Liver (tissue), 9 donors: ENCODE data around the gene GATA3. TPM values are rescaled to one million over a fixed set of nuclear protein-coding genes. Genes with fewer than 3 reads are reported as not detected.

Experiments
- DNase-seq: peaks from one replicate; pipeline ENCODE4 v3.0.0-alpha.2; 2017; ENCODE audit warnings: low spot score
- H3K27ac ChIP-seq, 2 donors: one replicate each; pipeline ENCODE4 v1.7.0; 2013; ENCODE audit warnings: inconsistent platforms in 2 of 2, low read length in 2 of 2, control low read depth in 1 of 2, low read depth in 1 of 2, mild to moderate bottlenecking in 1 of 2
- H3K27me3 ChIP-seq, 4 donors: one replicate each; pipeline versions ENCODE4 v1.6.1 to v1.7.0; 2013; ENCODE audit warnings: low read length in 3 of 4, inconsistent platforms in 1 of 4, mild to moderate bottlenecking in 1 of 4, moderate library complexity in 1 of 4; ENCODE audit not compliant: control insufficient read depth in 4 of 4, insufficient read depth in 4 of 4
- H3K36me3 ChIP-seq, 4 donors: one replicate each; pipeline versions ENCODE4 v1.6.1 to v1.7.0; 2013; ENCODE audit warnings: low read length in 3 of 4, mild to moderate bottlenecking in 3 of 4, low read depth in 1 of 4, moderate library complexity in 1 of 4; ENCODE audit not compliant: control insufficient read depth in 4 of 4, insufficient read depth in 3 of 4
- H3K4me1 ChIP-seq, 4 donors: one replicate each; pipeline versions ENCODE4 v1.6.1 to v1.7.0; 2013; ENCODE audit warnings: low read length in 3 of 4, mild to moderate bottlenecking in 3 of 4, moderate library complexity in 1 of 4; ENCODE audit not compliant: control insufficient read depth in 4 of 4, insufficient read depth in 4 of 4
- H3K4me3 ChIP-seq, 3 donors: one replicate each; pipeline versions ENCODE4 v1.6.1 to v1.7.0; 2013; ENCODE audit warnings: low read length in 3 of 3, control low read depth in 1 of 3, low read depth in 1 of 3, mild to moderate bottlenecking in 1 of 3
- H3K9ac ChIP-seq, 2 donors: one replicate each; pipeline ENCODE4 v1.7.0; 2013; ENCODE audit warnings: low read length in 2 of 2, mild to moderate bottlenecking in 2 of 2, moderate library complexity in 2 of 2, control low read depth in 1 of 2, low read depth in 1 of 2
- H3K9me3 ChIP-seq, 4 donors: one replicate each; pipeline versions ENCODE4 v1.6.1 to v1.7.0; 2013; ENCODE audit warnings: low read length in 3 of 4; ENCODE audit not compliant: control insufficient read depth in 4 of 4
- ATF3 ChIP-seq: IDR thresholded peaks from 2 replicates; pipeline ENCODE4 v1.6.1; 2016; ENCODE audit warnings: antibody characterized with exemption
- CTCF ChIP-seq: fragments of 150-350 bp; IDR thresholded peaks from 2 replicates; pipeline ENCODE4 v1.5.1; 2017; ENCODE audit warnings: improper control_type of control experiment, low read depth, low read length; ENCODE audit not compliant: missing input control
- EGR1 ChIP-seq, 2 donors: IDR thresholded peaks; 2 replicates each; pipeline ENCODE4 v1.6.1; 2016 to 2018; ENCODE audit warnings: antibody characterized with exemption in 2 of 2, low read depth in 2 of 2
- FOXA1 ChIP-seq: IDR thresholded peaks from 2 replicates; pipeline ENCODE4 v1.6.1; 2016; ENCODE audit warnings: antibody characterized with exemption
- FOXA2 ChIP-seq: IDR thresholded peaks from 2 replicates; pipeline ENCODE4 v1.6.1; 2016; ENCODE audit warnings: antibody characterized with exemption
- GABPA ChIP-seq, 2 donors: IDR thresholded peaks in 1 of 2; conservative IDR thresholded peaks in 1 of 2; 2 replicates each; pipeline ENCODE4 v1.6.1; 2016; ENCODE audit warnings: antibody characterized with exemption in 2 of 2, mild to moderate bottlenecking in 1 of 2, moderate library complexity in 1 of 2
- HNF4A ChIP-seq, 2 donors: conservative IDR thresholded peaks; 2 replicates each; pipeline ENCODE4 v1.6.1; 2016; ENCODE audit warnings: antibody characterized with exemption in 2 of 2, mild to moderate bottlenecking in 2 of 2
- JUND ChIP-seq, 2 donors: IDR thresholded peaks; 2 replicates each; pipeline ENCODE4 v1.6.1; 2016; ENCODE audit warnings: antibody characterized with exemption in 2 of 2
- MAX ChIP-seq: IDR thresholded peaks from 2 replicates; pipeline ENCODE4 v1.6.1; 2016; ENCODE audit warnings: antibody characterized with exemption
- NR2F2 ChIP-seq: IDR thresholded peaks from 2 replicates; pipeline ENCODE4 v1.6.1; 2016; ENCODE audit warnings: antibody characterized with exemption
- REST ChIP-seq: IDR thresholded peaks from 2 replicates; pipeline ENCODE4 v1.6.1; 2016; ENCODE audit warnings: antibody characterized with exemption, mild to moderate bottlenecking
- RXRA ChIP-seq, 2 donors: IDR thresholded peaks; 2 replicates each; pipeline ENCODE4 v1.6.1; 2017 to 2018; ENCODE audit warnings: antibody characterized with exemption in 2 of 2, mild to moderate bottlenecking in 1 of 2
- ZBTB33 ChIP-seq: IDR thresholded peaks from 2 replicates; pipeline ENCODE4 v1.6.1; 2016; ENCODE audit warnings: antibody characterized with exemption
- WGBS: extraction: QIAGEN DNeasy Blood & Tissue Kit; methylation state at CpG from one replicate; pipeline ENCODE4 v1.1.7; 2013; 5-methylcytosine and 5-hydroxymethylcytosine counted together
- polyA plus RNA-seq, 2 donors: library from polyadenylated mRNA; stranded (reverse) in 1 of 2; unstranded in 1 of 2; fragments of 200-250 nt in 1 of 2; fragments of >200 nt in 1 of 2; fragmentation: Nextera tagmentation in 1 of 2; extraction: Ambion mirVana in 1 of 2; gene quantifications; one replicate each; pipeline versions ENCODE4 v1.2.1 to v1.2.3, GENCODE V29; 2013 to 2015
- total RNA-seq, 2 donors: library from RNA; depleted of rRNA; stranded (reverse); fragments of >200 nt; gene quantifications; one replicate each; pipeline ENCODE4 v1.2.3, GENCODE V29; 2014
- donor health status: healthy.
- donor health status: healthy.
- donor health status: healthy.
- donor health status: healthy.
- donor health status: healthy.

The GATA3 gene
- total and polyA plus RNA-seq, 4 donors, result 0.08 to 0.51 (median 0.21) TPM

GRCh38 chr10:8013006-8013405 lies 41.5 kb upstream of the GATA3 start (continued):
- TF ChIP-seq MAX, result no peak

GRCh38 chr10:8013619-8014018 lies 40.9 kb upstream of the GATA3 start:
- Histone ChIP-seq H3K27me3 (no peaks in the 10 kb centered on the region), H3K36me3 (peaks cover 5 to 26% (median 20%) of the 10 kb centered on the region in 4 donors), H3K4me1 (no peaks in the 10 kb centered on the region), H3K27ac (no peak overlapping the region), H3K9me3 (no peaks in the 10 kb centered on the region), H3K4me3 (no peak overlapping the region), H3K9ac (no peak overlapping the region)
- no peak for DNase-seq
- TF ChIP-seq CTCF (no peak), JUND (IDR thresholded peaks at IDR 0.05) (no peak), FOXA1 (no peak), NR2F2 (no peak), HNF4A (conservative IDR thresholded peaks at IDR 0.05) (no peak), ATF3 (no peak), ZBTB33 (no peak), EGR1 (IDR thresholded peaks at IDR 0.05; ENCODE audit: low read depth in 2 of 2) (no peak), RXRA (IDR thresholded peaks at IDR 0.05) (no peak), REST (no peak), GABPA (IDR thresholded peaks at IDR 0.05 in 1 of 2, conservative IDR thresholded peaks at IDR 0.05 in 1 of 2) (no peak), FOXA2 (no peak), MAX (no peak)
- 97% methylated on average over 10 of the region's 10 CpGs for WGBS
